SU-DHL-6 (cell line): Measurements from ENCODE around the gene RBP5.

ENCODE experiments used
- H2AFZ ChIP-seq: fragments of 200-600 bp; sonication (generic); 2 replicates; pipeline ENCODE4 v1.6.1; 2014; ENCODE audit warnings: low read depth, mild to moderate bottlenecking, moderate library complexity, mixed read lengths, antibody characterized with exemption, low read length; ENCODE audit not compliant: severe bottlenecking
- H3F3A ChIP-seq: fragments of 200-600 bp; shearing (Covaris generic); 2 replicates; pipeline ENCODE4 v1.6.0; 2016; ENCODE audit warnings: antibody characterized with exemption, mild to moderate bottlenecking; ENCODE audit not compliant: insufficient read depth
- H3K27ac ChIP-seq: fragments of 200-600 bp; sonication (generic); 2 replicates; pipeline ENCODE4 v1.5.1; 2016; ENCODE audit warnings: low read depth, mild to moderate bottlenecking, low read length, moderate library complexity, mixed read lengths
- H3K27me3 ChIP-seq: fragments of 200-600 bp; sonication (generic), shearing (Covaris generic); 2 replicates; pipeline ENCODE4 v1.6.0; 2014; ENCODE audit warnings: mild to moderate bottlenecking, low read length
- H3K36me3 ChIP-seq: fragments of 200-600 bp; sonication (generic); 2 replicates; pipeline ENCODE4 v1.6.1; 2014; ENCODE audit warnings: mild to moderate bottlenecking, low read length, mixed read lengths
- H3K4me2 ChIP-seq: fragments of 300-600, 200-600 bp; shearing (Covaris generic), sonication (generic); 2 replicates; pipeline ENCODE4 v1.6.0; 2014; ENCODE audit warnings: low read length, low read depth, mild to moderate bottlenecking; ENCODE audit not compliant: poor library complexity, severe bottlenecking
- H3K4me3 ChIP-seq: fragments of 200-600 bp; sonication (generic); 2 replicates; pipeline ENCODE4 v1.5.1; 2014; ENCODE audit warnings: antibody characterized with exemption, low read length, mild to moderate bottlenecking, mixed read lengths; ENCODE audit not compliant: insufficient read depth, poor library complexity, severe bottlenecking
- H3K79me2 ChIP-seq: fragments of 200-600 bp; sonication (generic); 2 replicates; pipeline ENCODE4 v1.6.1; 2014; ENCODE audit warnings: mild to moderate bottlenecking, low read length, moderate library complexity; ENCODE audit not compliant: insufficient read depth
- H3K9ac ChIP-seq: fragments of 200-600 bp; sonication (generic); 2 replicates; pipeline ENCODE4 v1.7.0; 2014; ENCODE audit warnings: mild to moderate bottlenecking, low read length
- H3K9me2 ChIP-seq: fragments of 200-600 bp; sonication (generic); replicated peaks from 2 replicates; pipeline ENCODE4 v1.6.1; 2014; ENCODE audit warnings: low read length; ENCODE audit not compliant: insufficient read depth
- H3K9me3 ChIP-seq: fragments of 200-600 bp; sonication (generic); 2 replicates; pipeline ENCODE4 v1.6.1; 2014; ENCODE audit warnings: low read length, mixed read lengths; ENCODE audit not compliant: insufficient read depth
- H4K20me1 ChIP-seq: fragments of 200-600 bp; sonication (generic); 2 replicates; pipeline ENCODE4 v1.6.1; 2014; ENCODE audit warnings: low read depth, mild to moderate bottlenecking, antibody characterized with exemption, low read length, moderate library complexity, mixed read lengths
- EZH2phosphoT487 ChIP-seq: fragments of 200-600 bp; sonication (generic), shearing (Covaris generic); conservative IDR thresholded peaks from 2 replicates; pipeline ENCODE4 v1.6.1; 2018; ENCODE audit warnings: mild to moderate bottlenecking, antibody characterized with exemption, low read length, moderate library complexity, mixed read lengths
- TF ChIP-seq, protein P1 (sequence below): fragments of 200-600 bp; sonication (generic); IDR thresholded peaks from one replicate; pipeline ENCODE4 v1.5.1; 2017; ENCODE audit warnings: antibody characterized with exemption, mild to moderate bottlenecking, low read length, moderate library complexity; ENCODE audit not compliant: insufficient read depth, poor library complexity, severe bottlenecking

RBP5 gene

DNA sequence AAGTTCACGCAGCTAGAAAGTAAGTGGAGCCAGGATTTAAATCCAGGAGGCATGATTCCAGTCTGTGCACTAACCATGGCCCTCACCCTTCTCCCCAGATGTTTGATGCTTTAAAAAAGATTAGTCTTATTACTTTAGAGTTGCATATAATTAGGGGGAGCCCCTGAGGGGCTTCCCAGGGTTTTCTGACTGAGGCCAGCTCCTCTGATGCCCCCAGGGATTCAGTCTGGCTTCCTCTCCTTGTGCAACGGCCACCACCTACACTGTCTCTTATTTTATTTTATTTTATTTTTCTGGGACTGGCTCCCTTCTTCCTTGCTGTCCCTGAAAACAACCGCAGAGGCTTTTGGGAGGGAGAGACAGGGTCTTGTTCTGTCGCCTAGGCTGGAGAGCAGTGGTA is 24.1 kb upstream of the RBP5 start:
- H3K4me2 ChIP-seq, result no peak overlapping the region
- H3K9ac ChIP-seq, result no peak overlapping the region
- no peak overlapping the region for H2AFZ ChIP-seq
- TF ChIP-seq EZH2phosphoT487, result no peak
- TF ChIP-seq, protein P1, sequence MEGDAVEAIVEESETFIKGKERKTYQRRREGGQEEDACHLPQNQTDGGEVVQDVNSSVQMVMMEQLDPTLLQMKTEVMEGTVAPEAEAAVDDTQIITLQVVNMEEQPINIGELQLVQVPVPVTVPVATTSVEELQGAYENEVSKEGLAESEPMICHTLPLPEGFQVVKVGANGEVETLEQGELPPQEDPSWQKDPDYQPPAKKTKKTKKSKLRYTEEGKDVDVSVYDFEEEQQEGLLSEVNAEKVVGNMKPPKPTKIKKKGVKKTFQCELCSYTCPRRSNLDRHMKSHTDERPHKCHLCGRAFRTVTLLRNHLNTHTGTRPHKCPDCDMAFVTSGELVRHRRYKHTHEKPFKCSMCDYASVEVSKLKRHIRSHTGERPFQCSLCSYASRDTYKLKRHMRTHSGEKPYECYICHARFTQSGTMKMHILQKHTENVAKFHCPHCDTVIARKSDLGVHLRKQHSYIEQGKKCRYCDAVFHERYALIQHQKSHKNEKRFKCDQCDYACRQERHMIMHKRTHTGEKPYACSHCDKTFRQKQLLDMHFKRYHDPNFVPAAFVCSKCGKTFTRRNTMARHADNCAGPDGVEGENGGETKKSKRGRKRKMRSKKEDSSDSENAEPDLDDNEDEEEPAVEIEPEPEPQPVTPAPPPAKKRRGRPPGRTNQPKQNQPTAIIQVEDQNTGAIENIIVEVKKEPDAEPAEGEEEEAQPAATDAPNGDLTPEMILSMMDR, result no peak
- H3K9me3 ChIP-seq, result no peaks in the 10 kb centered on the region
- no peaks in the 10 kb centered on the region for H3K9me2 ChIP-seq
- H3K27ac ChIP-seq, result no peak overlapping the region
- H3K4me3 ChIP-seq, result no peak overlapping the region
- no peaks in the 10 kb centered on the region for H3K79me2 ChIP-seq
- no peaks in the 10 kb centered on the region for H3K27me3 ChIP-seq
- H3K36me3 ChIP-seq, result no peaks in the 10 kb centered on the region
- H3F3A ChIP-seq, result no peaks in the 10 kb centered on the region
- H4K20me1 ChIP-seq, result no peaks in the 10 kb centered on the region

DNA sequence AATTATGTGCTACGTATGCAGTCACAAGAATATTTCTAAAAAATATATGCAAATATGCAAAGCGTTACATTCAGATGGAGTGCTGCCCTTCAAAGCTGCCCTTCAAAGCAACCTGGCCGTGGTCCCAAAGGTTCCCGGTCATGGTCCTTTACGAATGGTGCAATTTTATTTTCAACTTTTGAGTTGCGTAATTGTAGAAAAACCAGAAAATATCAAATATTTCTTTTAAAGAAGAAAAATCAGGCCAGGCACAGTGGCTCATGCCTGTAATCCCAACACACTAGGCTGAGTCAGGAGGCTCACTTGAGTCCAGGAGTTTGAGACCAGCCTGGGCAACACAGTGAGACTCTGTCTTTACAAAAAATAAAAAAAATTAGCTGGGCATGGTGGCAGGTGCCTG is 22.8 kb upstream of the RBP5 start:
- Histone ChIP-seq H3F3A (no peaks in the 10 kb centered on the region), H3K9me3 (no peaks in the 10 kb centered on the region), H2AFZ (no peak overlapping the region), H3K79me2 (no peaks in the 10 kb centered on the region), H3K27me3 (no peaks in the 10 kb centered on the region), H3K9ac (no peak overlapping the region), H4K20me1 (no peaks in the 10 kb centered on the region), H3K4me3 (no peak overlapping the region), H3K9me2 (no peaks in the 10 kb centered on the region), H3K27ac (no peak overlapping the region), H3K4me2 (no peak overlapping the region), H3K36me3 (no peaks in the 10 kb centered on the region)
- TF ChIP-seq EZH2phosphoT487, result no peak
- TF ChIP-seq, protein P1, result no peak

DNA sequence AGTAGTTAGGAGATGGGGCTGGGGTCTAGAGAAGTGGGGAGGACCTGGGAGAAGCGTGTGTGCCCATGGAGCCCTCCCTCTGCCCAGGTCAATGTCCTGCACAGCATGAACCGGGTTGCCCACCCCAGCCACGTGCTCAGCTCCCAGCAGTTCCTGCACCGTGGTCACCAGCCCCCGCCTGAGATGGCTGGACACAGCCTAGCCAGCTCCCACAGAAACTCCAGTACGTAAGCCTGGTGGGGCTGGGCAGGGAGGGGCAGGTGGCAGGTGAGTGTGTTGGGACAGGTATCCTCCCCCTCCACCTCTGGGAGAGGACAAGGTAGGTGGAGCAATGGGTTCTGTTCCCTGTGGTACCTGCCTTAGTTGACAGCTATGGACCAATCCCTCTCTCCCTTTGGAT is 22.2 kb upstream of the RBP5 start:
- Histone ChIP-seq H3K9me2 (no peaks in the 10 kb centered on the region), H4K20me1 (no peaks in the 10 kb centered on the region), H3K36me3 (no peaks in the 10 kb centered on the region), H3K79me2 (no peaks in the 10 kb centered on the region), H3K27me3 (no peaks in the 10 kb centered on the region), H3K9ac (no peak overlapping the region), H3K4me3 (no peak overlapping the region), H2AFZ (no peak overlapping the region), H3K9me3 (no peaks in the 10 kb centered on the region), H3F3A (no peaks in the 10 kb centered on the region), H3K27ac (no peak overlapping the region), H3K4me2 (no peak overlapping the region)
- TF ChIP-seq, protein P1, result no peak
- no peak for TF ChIP-seq EZH2phosphoT487
